Left hindlimb (tissue), 1 donor: Measurements from ENCODE around the gene PAMR1.
"Not testable (repeated sequence)": the region's sequence is repeated elsewhere in the genome, so short reads cannot be mapped to it uniquely, and the experiment has no call there.

Source experiments
- DNase-seq: peaks from one replicate; pipeline ENCODE4 v3.0.0-alpha.2; 2018

Gene PAMR1, protein sequence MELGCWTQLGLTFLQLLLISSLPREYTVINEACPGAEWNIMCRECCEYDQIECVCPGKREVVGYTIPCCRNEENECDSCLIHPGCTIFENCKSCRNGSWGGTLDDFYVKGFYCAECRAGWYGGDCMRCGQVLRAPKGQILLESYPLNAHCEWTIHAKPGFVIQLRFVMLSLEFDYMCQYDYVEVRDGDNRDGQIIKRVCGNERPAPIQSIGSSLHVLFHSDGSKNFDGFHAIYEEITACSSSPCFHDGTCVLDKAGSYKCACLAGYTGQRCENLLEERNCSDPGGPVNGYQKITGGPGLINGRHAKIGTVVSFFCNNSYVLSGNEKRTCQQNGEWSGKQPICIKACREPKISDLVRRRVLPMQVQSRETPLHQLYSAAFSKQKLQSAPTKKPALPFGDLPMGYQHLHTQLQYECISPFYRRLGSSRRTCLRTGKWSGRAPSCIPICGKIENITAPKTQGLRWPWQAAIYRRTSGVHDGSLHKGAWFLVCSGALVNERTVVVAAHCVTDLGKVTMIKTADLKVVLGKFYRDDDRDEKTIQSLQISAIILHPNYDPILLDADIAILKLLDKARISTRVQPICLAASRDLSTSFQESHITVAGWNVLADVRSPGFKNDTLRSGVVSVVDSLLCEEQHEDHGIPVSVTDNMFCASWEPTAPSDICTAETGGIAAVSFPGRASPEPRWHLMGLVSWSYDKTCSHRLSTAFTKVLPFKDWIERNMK

DNA sequence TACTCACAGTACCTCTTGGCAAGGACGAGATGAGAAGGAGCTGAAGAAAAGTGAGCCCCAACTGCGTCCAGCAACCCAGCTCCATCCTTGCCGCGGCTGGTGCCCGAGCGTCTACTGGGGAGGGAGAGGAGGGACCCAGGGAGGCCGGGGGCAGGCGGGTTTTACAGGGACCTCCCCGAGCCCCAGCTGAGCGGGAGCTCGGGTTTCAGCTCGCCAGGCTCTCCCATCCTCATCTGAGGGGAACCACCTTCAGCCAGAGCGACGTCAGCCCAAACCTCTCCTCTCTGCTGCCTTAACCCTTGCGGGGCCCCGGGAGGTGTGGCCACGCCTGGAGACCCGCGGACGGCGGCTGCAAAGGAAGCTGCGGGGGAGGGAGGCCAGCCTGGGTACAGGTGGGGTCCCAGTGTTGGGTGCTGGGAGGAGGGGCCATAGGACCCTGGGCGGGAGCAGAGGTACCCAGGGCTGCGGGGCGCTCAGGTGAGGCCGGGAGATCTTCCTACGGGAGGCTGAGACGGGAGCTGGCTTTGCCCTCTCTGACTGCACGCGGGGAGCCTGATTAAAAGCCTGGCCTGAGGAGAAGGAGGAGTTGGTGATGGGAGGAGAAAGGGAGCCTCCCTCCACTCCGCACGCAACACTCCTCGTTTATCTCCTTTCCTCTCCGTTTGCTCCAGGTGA lies at the start of gene PAMR1:
Gene PAMR1, minus strand, starts transcription at position 116 of the 675 bp plus-strand sequence. Its CDS starts 31 bp downstream, at position 85.
- DNase-seq = peak; percentile 84

DNA sequence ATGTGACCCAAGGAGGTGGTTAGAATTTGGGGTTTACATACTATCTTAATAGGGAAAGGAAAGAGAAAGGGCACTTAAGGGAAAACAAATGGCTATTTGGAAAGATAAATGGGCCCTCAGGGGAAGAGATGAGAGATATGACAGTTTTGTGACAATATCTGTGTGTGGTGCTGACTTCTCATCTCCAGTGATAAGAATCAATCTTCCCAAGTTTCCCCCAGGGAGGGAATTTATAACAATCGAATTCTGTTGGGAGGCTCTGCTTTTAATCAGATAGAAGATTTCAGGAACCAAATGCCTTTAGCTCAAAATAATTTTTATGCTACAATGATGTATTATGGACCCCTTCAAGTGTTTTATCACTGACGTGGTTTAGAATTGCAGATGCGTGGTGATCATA lies 46.3 kb upstream of the PAMR1 start:
- no peak for DNase-seq

DNA sequence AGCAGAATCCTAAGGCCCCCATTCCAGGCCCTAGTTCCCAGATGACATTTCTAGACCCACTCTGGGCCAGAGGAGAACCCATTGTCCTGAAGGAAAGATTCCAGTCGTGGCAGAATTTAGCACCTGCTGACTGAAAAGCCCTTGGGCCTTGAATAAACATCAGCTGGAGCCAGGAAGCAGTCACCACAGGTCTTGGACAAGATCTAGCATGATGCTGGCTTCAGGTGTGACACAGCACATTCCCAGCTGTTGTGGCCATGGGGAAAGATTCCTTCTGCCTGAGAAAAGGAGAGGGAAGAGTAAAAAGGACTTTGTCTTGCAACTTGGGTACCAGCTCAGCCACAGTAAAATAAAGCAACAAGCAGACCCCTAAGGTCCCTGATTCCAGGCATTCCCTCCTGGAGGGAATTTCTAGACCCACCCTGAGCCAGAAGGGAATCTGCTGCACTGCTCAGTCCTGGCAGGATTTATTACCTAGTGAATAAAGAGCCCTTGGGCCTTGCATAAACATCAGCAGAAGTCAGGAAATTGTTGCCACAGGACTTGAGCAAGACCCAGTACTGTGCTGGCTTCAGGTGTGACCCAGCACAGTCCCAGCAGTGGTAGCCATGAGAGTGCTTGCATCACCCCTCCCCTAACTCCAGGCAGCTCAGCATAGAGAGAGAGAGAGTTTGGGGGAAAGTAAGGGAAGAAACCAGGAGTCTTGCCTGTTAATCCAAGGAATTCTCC lies 42.5 kb upstream of the PAMR1 start:
- DNase-seq = no peak

DNA sequence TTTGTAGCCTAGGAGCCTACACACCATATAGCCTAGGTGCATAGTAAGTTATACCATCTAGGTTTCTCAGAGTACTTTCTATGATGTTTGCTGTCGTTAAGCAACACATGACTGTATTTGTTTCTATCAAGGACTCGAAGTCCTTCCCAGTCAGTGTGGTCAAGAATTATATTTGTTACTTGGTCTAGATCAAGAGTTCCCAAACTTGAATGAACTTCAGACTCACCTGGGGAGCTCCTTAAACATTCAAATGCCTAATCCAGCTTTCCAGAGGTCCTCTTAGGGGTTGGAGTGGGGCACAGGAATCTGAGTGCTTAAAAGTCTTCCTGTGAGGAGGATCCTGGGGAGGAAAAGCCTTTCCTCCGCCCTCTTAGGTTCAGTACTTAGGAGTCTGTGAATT lies 41.5 kb upstream of the PAMR1 start:
- DNase-seq = no peak

GRCh38 chr11:35566181-35566580 lies 40.8 kb upstream of the PAMR1 start:
- DNase-seq = no peak

- DNase-seq = no peak
These were observed 38.8 kb upstream of the PAMR1 start for GRCh38 chr11:35564245-35564595.

DNA sequence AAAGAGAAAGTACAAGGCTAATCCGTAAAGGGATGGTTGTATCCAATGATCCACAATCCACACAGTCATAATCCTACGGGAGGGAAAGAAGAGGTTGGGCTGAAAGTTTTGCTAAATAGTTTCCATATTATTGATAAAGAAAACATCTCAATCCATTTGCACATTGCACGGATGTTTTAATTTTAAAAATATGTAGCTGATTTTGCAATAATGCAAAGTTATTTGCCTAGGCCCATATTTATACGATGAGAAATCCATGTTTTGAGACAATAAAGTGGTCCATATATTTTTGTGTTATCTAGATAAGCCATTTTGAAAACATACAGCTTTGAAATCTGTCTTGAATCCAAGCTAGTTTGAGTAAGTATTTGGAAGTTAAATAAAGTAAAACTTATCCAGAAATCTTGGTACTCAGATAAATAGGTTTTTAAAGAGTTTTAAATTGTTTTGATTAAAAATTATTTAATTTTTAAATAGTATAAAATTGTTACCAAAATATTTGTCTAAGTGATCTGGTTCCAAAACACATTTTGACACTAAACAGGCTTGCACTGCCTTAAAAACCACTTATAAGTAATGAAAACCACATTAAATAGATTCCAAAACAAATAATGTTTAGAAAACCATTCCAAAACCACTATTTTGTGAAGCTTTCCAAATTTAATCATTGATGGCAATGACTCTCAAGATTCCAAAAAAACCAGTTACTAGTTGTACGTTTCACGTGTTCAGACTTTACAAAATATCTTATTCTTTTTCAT lies 38.2 kb upstream of the PAMR1 start:
- no peak for DNase-seq

- no peak for DNase-seq
These were observed 34.5 kb upstream of the PAMR1 start for GRCh38 chr11:35559949-35560348.

DNA sequence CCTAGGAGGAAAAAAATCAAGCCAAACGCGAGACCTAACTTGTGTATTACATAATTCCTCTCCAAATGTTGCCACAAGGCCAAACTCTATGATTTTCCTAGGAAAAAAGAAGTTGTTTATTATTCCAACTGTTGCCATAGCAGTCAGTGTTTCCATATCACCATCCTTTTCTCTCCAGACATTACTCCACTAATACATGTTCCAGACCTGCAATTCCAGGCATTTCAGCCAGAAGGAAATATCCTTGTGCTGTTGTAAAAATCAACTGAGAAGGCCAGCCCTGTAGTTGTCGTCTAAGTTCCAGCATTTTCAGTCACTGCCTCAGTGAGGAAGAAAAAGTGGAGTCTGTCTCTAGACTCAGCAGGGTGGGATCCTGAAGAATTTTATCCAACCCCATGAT lies 33.1 kb upstream of the PAMR1 start:
- no peak for DNase-seq

GRCh38 chr11:35555488-35555887 lies 30.1 kb upstream of the PAMR1 start:
- no peak for DNase-seq

- no peak for DNase-seq
These were observed 29.3 kb upstream of the PAMR1 start for GRCh38 chr11:35554491-35555437.

DNA sequence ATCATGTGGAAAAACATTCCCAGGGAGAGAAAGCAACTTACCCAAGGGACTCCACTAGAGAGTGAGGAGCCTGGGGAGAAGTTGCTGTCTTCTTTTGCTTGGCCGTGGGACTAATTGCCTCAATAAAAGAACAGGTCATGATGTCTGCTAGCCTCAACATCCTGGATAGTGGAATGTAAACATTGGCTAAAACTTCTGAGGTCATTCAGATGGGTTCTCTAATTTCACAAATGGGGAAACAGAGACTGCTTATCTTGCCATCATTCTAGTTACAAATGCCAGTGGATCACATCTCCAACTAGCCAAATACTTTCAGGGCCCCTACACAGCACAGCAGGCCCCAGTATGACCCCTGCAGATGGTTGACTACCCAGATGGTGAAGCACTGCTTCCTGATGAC lies 28.4 kb upstream of the PAMR1 start:
- DNase-seq = no peak

DNA sequence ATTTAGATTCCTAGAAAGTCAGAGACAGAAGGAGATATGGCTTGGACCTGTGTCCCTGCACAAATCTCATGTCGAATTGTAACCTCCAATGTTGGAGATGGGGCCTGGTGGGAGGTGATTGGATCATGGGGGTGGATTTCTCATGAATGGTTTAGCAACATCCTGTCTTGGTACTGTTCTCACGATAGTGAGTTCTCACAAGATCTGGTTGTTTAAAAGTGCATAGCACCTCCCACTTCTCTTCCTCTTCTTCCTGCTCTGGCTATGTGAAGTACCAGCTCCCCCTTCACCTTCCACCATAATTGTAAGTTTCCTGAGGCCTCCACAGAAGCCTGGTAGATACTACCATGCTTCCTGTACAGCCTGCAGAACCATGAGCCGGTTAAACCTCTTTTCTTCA lies 27.6 kb upstream of the PAMR1 start:
- DNase-seq = no peak

- DNase-seq = no peak
These were observed 27.2 kb upstream of the PAMR1 start for GRCh38 chr11:35552616-35553015.

- DNase-seq = no peak
These were observed 25.1 kb upstream of the PAMR1 start for GRCh38 chr11:35550374-35551036.

GRCh38 chr11:35549787-35550186 lies 24.4 kb upstream of the PAMR1 start:
- DNase-seq = no peak

- no peak for DNase-seq
These were observed 23.6 kb upstream of the PAMR1 start for GRCh38 chr11:35548925-35549561.

GRCh38 chr11:35547995-35548394 lies 22.6 kb upstream of the PAMR1 start:
- not testable (repeated sequence) for DNase-seq

GRCh38 chr11:35546317-35546716 lies 20.9 kb upstream of the PAMR1 start:
- no peak for DNase-seq

- DNase-seq = no peak
These were observed 20.1 kb upstream of the PAMR1 start for GRCh38 chr11:35545391-35546003.
